ENCODE measurements around the gene DNM3.

DNM3 gene

DNA sequence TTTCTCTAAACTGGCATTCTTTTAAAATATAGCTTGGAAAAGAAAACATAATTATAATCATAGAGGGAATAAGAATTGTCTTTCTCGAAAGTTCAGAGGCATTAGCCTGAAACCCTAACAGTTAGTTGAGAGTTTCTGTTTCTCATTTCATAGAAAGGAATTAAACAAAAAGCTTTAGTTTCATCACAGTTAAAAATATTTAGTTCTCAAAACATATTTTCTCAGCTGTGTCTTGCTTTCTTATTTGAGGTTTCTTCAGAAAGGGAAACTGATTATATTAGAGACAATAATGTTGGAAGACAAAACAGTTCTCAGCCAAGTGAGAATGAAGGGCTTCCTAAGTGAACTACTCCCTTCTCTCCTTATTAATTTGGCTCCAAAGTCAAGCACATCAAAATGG, 503.8 kb downstream of the DNM3 start:
- Histone ChIP-seq H3K27ac (no peak overlapping the region), H3K4me3 (no peak overlapping the region)
- no peak for DNase-seq (ENCODE audit: low spot score)
- TF ChIP-seq, protein P1, sequence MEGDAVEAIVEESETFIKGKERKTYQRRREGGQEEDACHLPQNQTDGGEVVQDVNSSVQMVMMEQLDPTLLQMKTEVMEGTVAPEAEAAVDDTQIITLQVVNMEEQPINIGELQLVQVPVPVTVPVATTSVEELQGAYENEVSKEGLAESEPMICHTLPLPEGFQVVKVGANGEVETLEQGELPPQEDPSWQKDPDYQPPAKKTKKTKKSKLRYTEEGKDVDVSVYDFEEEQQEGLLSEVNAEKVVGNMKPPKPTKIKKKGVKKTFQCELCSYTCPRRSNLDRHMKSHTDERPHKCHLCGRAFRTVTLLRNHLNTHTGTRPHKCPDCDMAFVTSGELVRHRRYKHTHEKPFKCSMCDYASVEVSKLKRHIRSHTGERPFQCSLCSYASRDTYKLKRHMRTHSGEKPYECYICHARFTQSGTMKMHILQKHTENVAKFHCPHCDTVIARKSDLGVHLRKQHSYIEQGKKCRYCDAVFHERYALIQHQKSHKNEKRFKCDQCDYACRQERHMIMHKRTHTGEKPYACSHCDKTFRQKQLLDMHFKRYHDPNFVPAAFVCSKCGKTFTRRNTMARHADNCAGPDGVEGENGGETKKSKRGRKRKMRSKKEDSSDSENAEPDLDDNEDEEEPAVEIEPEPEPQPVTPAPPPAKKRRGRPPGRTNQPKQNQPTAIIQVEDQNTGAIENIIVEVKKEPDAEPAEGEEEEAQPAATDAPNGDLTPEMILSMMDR (IDR thresholded peaks at IDR 0.05): no peak

DNA sequence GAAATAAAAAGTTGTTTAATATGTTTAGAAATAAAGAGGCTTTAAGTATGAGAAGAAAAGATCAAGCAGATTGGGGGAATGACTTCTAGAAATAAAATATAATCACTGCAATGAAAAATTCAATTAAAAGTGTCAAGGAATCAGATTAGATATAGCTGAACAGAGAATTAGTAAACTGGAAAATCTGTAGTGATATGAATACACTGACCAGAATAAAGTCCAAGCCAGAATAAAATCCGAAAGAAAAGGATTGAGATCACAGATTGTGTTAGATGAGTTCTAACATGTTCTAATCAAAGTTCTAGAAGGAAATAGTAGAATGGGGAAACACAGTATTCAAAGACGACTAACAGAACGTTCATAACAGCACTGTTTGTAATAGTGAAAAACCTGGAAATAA, 506.1 kb downstream of the DNM3 start:
- H3K4me3 ChIP-seq: no peak overlapping the region
- TF ChIP-seq, protein P1 (IDR thresholded peaks at IDR 0.05): no peak
- no peak for DNase-seq (ENCODE audit: low spot score)
- H3K27ac ChIP-seq: no peak overlapping the region

DNA sequence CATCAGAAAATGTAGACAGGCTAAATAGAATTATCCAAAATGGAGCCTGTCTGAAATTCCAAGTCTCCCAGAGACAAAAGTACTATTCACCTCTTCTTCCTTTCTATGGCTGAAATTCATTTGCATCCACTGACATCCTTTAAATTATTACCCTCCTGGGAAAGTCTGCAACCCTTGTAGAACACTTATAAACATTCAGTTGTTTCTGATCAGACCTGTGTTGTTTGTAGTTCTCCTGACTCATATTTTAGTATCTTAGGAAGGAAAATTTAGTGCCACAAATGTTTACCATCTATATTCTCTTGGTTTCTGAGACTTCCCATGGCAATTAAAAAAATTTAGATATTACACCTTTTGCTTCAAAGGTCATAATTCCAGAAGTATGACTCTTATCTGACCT, 509.6 kb downstream of the DNM3 start:
- DNase-seq (ENCODE audit: low spot score): no peak
- TF ChIP-seq, protein P1 (IDR thresholded peaks at IDR 0.05): no peak
- Histone ChIP-seq H3K4me3 (no peak overlapping the region), H3K27ac (no peak overlapping the region)

DNA sequence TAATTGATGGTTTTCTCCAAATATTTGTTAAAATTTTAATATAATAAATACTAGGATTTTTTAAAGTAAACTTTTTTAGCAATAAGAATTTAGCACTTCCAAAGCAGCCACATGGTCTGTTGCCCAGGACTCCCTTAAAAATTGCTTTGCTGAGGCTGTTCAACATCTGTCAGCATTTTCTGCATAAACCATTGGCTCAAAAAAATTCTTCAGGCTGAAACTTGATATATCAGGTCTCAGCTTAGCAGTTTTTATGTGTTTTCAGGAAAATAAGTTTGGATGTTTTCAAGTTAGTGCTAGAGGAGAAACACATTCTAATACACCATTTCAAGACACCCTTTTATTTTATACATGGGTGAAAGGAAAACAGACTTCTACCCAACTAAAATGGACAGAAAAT, 510.0 kb downstream of the DNM3 start:
- no peak overlapping the region for H3K4me3 ChIP-seq
- H3K27ac ChIP-seq: peak overlapping the region in 1 of 2 donors; percentile 28
- TF ChIP-seq, protein P1 (IDR thresholded peaks at IDR 0.05): no peak
- DNase-seq (ENCODE audit: low spot score): no peak

DNA sequence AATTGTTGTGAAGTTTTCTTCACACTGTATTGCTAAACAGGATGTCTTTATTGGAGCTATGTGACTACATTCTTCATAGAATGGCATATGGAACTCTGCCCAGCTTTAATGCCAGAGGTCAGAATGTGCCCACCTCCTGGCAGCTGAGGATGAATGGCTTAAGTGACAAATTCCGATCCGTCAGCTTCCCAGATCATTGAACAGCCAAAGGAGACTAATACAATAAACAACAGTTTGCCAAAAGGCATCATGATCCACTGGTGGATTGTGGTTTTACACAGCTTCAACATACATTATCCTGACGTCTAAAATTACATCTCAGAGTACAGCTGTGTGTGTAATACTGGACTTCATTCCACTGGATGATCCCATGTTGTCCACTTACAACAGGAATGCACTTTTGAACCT, 510.5 kb downstream of the DNM3 start:
- no peak overlapping the region for H3K4me3 ChIP-seq
- TF ChIP-seq, protein P1 (IDR thresholded peaks at IDR 0.05): no peak
- DNase-seq (ENCODE audit: low spot score): no peak
- peak overlapping the region in 1 of 2 donors; percentile 28 for H3K27ac ChIP-seq

DNA sequence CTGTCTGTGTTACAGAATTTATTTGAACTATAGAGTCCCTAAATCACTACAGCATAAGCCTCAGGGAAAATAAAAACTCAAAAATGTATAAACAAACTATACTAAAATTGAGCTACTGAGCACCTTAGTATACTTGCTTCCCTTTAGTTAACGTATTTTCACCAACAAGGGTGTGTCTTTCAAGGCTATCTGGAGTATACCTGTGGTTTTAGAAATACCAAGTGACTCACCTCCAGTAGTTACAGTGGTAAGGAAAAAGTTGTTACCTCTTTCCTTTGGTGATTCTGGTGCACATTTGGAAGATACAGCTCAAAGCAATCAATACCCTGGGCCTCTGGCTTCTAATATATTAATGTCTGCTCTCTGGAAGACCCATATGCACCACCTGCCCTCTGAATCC, 511.1 kb downstream of the DNM3 start:
- TF ChIP-seq, protein P1 (IDR thresholded peaks at IDR 0.05): no peak
- no peak for DNase-seq (ENCODE audit: low spot score)
- no peak overlapping the region for H3K4me3 ChIP-seq
- no peak overlapping the region for H3K27ac ChIP-seq

DNA sequence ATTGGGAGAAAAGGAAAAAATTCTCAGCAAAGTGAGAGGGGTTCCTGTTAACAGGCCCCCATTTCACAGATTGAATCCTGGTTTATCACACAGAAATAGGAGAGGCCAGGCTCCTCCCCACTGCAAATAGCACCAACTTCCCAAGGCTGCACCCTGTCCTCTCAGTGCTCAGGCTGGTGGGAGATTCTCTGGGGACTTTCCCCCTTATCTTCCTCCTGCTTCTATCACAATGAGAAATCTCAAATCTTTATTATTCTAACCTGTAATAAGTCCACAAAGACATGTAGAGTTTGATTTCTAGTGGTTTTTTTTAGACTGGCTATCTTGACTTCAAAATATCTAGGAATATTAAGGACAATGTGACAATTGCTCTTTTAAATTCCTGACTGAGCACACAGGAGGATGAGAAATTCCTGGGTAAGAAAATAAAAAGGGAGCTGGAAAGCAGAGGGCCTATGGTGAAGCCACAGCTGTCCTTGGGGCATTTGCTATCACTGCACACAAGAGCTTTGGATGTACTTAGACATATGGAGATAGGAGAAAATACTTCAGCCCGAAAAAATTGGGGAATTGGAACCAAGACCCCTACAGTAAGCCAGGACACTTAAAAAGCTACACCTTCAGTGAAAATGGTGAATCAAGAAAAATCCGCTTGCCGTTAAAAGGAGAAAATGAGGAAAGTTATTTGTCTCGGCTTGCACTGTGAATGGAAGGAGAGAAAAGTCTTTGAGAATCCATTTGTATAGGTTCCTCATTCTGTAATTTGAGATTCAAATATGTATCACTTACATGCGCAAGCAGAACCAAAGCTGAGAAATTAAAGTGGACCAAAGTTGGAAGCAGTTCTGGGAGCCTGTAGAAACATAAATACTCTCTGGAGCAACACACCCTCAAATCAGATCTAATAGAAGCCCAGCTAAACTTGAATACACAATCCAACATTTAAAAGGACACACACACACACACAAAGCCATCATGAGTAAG, 513.3 kb downstream of the DNM3 start:
- Histone ChIP-seq H3K27ac (no peak overlapping the region), H3K4me3 (no peak overlapping the region)
- no peak for DNase-seq (ENCODE audit: low spot score)
- TF ChIP-seq, protein P1 (IDR thresholded peaks at IDR 0.05): no peak

Data from coronary artery (tissue), 2 donors.